ENCODE data around the gene POLQ.

DNA sequence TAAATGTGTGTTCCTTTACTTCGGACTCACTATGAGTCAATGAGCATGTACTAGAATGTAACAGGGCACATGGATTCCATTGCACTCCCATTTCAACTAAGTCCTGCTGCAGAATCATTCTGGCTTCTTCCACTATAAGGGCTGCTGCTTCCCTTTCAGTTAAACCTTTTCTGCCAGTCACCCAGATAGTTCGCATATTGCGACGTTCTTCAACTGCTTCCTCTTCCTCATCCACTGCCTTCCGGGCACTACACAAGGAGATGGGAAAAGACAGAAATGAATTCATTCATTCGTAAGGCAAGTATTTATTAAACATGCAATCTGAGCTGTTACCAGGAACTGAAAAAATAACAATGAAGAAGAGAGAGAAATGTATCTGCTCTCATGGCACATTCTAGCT lies 55.6 kb downstream of the POLQ start:
- TF ChIP-seq, protein P1, sequence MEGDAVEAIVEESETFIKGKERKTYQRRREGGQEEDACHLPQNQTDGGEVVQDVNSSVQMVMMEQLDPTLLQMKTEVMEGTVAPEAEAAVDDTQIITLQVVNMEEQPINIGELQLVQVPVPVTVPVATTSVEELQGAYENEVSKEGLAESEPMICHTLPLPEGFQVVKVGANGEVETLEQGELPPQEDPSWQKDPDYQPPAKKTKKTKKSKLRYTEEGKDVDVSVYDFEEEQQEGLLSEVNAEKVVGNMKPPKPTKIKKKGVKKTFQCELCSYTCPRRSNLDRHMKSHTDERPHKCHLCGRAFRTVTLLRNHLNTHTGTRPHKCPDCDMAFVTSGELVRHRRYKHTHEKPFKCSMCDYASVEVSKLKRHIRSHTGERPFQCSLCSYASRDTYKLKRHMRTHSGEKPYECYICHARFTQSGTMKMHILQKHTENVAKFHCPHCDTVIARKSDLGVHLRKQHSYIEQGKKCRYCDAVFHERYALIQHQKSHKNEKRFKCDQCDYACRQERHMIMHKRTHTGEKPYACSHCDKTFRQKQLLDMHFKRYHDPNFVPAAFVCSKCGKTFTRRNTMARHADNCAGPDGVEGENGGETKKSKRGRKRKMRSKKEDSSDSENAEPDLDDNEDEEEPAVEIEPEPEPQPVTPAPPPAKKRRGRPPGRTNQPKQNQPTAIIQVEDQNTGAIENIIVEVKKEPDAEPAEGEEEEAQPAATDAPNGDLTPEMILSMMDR (IDR thresholded peaks at IDR 0.05), result no peak
- no peak for TF ChIP-seq POLR2A (IDR thresholded peaks at IDR 0.05)
- TF ChIP-seq EP300 (IDR thresholded peaks at IDR 0.05), result no peak
